Endothelial cell of umbilical vein (primary cell): ENCODE measurements around the gene RGS19.

Experiments used
- EZH2 ChIP-seq: IDR thresholded peaks from 2 replicates; pipeline ENCODE4 v1.6.1; 2012; ENCODE audit warnings: borderline replicate concordance, low read depth, mild to moderate bottlenecking, moderate library complexity, low read length, inconsistent platforms; ENCODE audit not compliant: severe bottlenecking
- FOS ChIP-seq: IDR thresholded peaks from 2 replicates; pipeline ENCODE4 v1.6.1; 2011; ENCODE audit warnings: mild to moderate bottlenecking, low read length, moderate library complexity, borderline replicate concordance; ENCODE audit not compliant: insufficient read depth
- JUN ChIP-seq: IDR thresholded peaks from 2 replicates; pipeline ENCODE4 v1.6.1; 2011; ENCODE audit warnings: borderline replicate concordance, low read depth; ENCODE audit not compliant: insufficient read length, insufficient read depth
- MYC ChIP-seq: IDR thresholded peaks from one replicate; pipeline ENCODE4 v1.6.1; 2011; ENCODE audit warnings: mild to moderate bottlenecking, low read depth, low read length
- POLR2A ChIP-seq: IDR thresholded peaks from 2 replicates; pipeline ENCODE4 v1.6.1; 2012; ENCODE audit warnings: low read depth, mild to moderate bottlenecking, control low read depth, low read length
- POLR2AphosphoS5 ChIP-seq: IDR thresholded peaks from 2 replicates; pipeline ENCODE4 v1.6.1; 2012; ENCODE audit warnings: low read depth, mild to moderate bottlenecking, control low read depth, low read length, moderate library complexity; ENCODE audit not compliant: insufficient read depth
- TF ChIP-seq, protein P1 (sequence below), 2 donors: IDR thresholded peaks; 1 replicate in 1 of 2; 2 replicates in 1 of 2; pipeline ENCODE4 v1.5.1; 2011; ENCODE audit warnings: low read length in 2 of 2, mild to moderate bottlenecking in 2 of 2, moderate library complexity in 2 of 2, control low read depth in 1 of 2, inconsistent platforms in 1 of 2, low read depth in 1 of 2; ENCODE audit not compliant: insufficient read depth in 1 of 2; ENCODE audit errors: extremely low read depth in 1 of 2
- TF ChIP-seq, protein P2 (sequence below): IDR thresholded peaks from 2 replicates; pipeline ENCODE4 v1.6.1; 2011; ENCODE audit not compliant: insufficient read depth, insufficient read length

DNA sequence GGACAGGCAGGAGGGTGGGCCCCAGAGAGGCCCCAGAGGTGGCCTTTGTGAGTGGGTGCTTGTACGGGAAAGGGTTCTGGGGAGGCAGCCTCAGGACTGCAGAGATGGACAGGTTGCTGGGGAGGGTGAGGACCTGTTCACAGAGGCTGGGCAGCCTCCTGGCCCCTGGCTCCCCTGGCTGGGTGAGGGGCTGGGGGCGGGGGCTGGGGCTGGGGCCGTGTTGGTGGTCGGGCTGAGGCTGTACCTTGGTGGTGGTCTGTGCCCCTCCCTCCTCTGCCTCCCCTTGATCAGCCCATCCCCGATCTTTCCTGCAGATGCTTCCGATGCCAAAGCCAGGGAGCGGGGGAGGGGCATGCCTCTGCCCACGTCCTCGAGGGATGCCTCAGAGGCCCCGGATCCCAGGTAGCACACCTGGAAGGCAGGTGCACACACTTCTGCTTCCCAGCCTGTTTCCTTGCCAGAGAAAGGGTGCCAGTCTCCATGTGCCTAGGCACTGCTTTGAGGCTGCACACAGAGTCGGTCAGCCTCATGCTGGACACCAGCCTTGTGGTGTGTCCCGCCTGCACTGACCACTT is 11.5 kb downstream of the RGS19 start:
- TF ChIP-seq, protein P1, sequence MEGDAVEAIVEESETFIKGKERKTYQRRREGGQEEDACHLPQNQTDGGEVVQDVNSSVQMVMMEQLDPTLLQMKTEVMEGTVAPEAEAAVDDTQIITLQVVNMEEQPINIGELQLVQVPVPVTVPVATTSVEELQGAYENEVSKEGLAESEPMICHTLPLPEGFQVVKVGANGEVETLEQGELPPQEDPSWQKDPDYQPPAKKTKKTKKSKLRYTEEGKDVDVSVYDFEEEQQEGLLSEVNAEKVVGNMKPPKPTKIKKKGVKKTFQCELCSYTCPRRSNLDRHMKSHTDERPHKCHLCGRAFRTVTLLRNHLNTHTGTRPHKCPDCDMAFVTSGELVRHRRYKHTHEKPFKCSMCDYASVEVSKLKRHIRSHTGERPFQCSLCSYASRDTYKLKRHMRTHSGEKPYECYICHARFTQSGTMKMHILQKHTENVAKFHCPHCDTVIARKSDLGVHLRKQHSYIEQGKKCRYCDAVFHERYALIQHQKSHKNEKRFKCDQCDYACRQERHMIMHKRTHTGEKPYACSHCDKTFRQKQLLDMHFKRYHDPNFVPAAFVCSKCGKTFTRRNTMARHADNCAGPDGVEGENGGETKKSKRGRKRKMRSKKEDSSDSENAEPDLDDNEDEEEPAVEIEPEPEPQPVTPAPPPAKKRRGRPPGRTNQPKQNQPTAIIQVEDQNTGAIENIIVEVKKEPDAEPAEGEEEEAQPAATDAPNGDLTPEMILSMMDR (IDR thresholded peaks at IDR 0.05; ENCODE audit: extremely low read depth in 1 of 2, insufficient read depth in 1 of 2, low read depth in 1 of 2, low read length in 2 of 2): no peak
- TF ChIP-seq POLR2A: no peak
- TF ChIP-seq EZH2: no peak
- no peak for TF ChIP-seq POLR2AphosphoS5
- no peak for TF ChIP-seq MYC
- TF ChIP-seq, protein P2, sequence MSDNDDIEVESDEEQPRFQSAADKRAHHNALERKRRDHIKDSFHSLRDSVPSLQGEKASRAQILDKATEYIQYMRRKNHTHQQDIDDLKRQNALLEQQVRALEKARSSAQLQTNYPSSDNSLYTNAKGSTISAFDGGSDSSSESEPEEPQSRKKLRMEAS: no peak
- no peak for TF ChIP-seq FOS
- TF ChIP-seq JUN: no peak
